GM23338 (cell line): ENCODE results near the gene ATP8A1. TPM values are rescaled to one million over a fixed set of nuclear protein-coding genes. Genes with fewer than 3 reads are reported as not detected.

ENCODE experiments used
- ATAC-seq: fragments of 200-7000 bp; cut with Tn5 transposase; 3 replicates; pipeline ENCODE4 v1.9.1; 2020
- DNase-seq: peaks from one replicate; pipeline ENCODE4 v3.0.0-alpha.2; 2015; ENCODE audit warnings: low spot score
- H2AFZ ChIP-seq: fragments of 200-600 bp; sonication (generic); 2 replicates; pipeline ENCODE4 v1.8.0; 2016; ENCODE audit warnings: antibody characterized with exemption, mild to moderate bottlenecking, moderate library complexity
- H3F3A ChIP-seq: fragments of 200-600 bp; sonication (generic); replicated peaks from 2 replicates; pipeline ENCODE4 v1.8.0; 2017; ENCODE audit warnings: antibody characterized with exemption, mixed run types, low read depth
- H3K27ac ChIP-seq: fragments of 200-600 bp; sonication (generic); 2 replicates; pipeline ENCODE4 v1.6.1; 2016; ENCODE audit warnings: low read depth
- H3K27me3 ChIP-seq: fragments of 200-600 bp; sonication (generic); 2 replicates; pipeline ENCODE4 v1.8.0; 2016; ENCODE audit warnings: mild to moderate bottlenecking, mixed run types, moderate library complexity; ENCODE audit not compliant: insufficient read depth
- H3K36me3 ChIP-seq: fragments of 200-600 bp; sonication (generic); 2 replicates; pipeline ENCODE4 v1.8.0; 2016; ENCODE audit warnings: mild to moderate bottlenecking; ENCODE audit not compliant: insufficient read depth
- H3K4me1 ChIP-seq: fragments of 200-600 bp; sonication (generic); 2 replicates; pipeline ENCODE4 v1.8.0; 2016; ENCODE audit warnings: mild to moderate bottlenecking, moderate library complexity; ENCODE audit not compliant: insufficient read depth
- H3K4me2 ChIP-seq: fragments of 200-600 bp; sonication (generic); 2 replicates; pipeline ENCODE4 v1.7.1; 2017; ENCODE audit warnings: mixed run types
- H3K4me3 ChIP-seq: fragments of 200-600 bp; sonication (generic); 2 replicates; pipeline ENCODE4 v1.6.1; 2016; ENCODE audit warnings: mixed run types
- H3K79me2 ChIP-seq: fragments of 200-600 bp; sonication (generic); replicated peaks from 2 replicates; pipeline ENCODE4 v1.8.0; 2017; ENCODE audit warnings: mild to moderate bottlenecking; ENCODE audit not compliant: insufficient read depth
- H3K9me2 ChIP-seq: fragments of 200-600 bp; sonication (generic); 2 replicates; pipeline ENCODE4 v1.8.0; 2017; ENCODE audit not compliant: insufficient read depth
- H4K20me1 ChIP-seq: fragments of 200-600 bp; sonication (generic); replicated peaks from 2 replicates; pipeline ENCODE4 v1.8.0; 2017; ENCODE audit warnings: mild to moderate bottlenecking; ENCODE audit not compliant: insufficient read depth
- H3K27ac Mint-ChIP-seq: 2 replicates; pipeline ENCODE4 v1.8.0; 2020; ENCODE audit warnings: inconsistent platforms, mild to moderate bottlenecking, moderate library complexity, mixed read lengths
- H3K27me3 Mint-ChIP-seq: 3 replicates; pipeline ENCODE4 v1.8.0; 2022; ENCODE audit warnings: low read depth, mild to moderate bottlenecking, moderate library complexity, mixed read lengths, inconsistent platforms; ENCODE audit not compliant: insufficient read depth, poor library complexity
- H3K36me3 Mint-ChIP-seq: 3 replicates; pipeline ENCODE4 v1.8.0; 2021; ENCODE audit warnings: low read depth, mild to moderate bottlenecking, inconsistent platforms, moderate library complexity, mixed read lengths
- H3K4me1 Mint-ChIP-seq: 3 replicates; pipeline ENCODE4 v1.8.0; 2020; ENCODE audit warnings: mild to moderate bottlenecking, inconsistent platforms, mixed read lengths
- H3K4me3 Mint-ChIP-seq: 3 replicates; pipeline ENCODE4 v1.8.0; 2021; ENCODE audit warnings: moderate library complexity, mild to moderate bottlenecking, inconsistent platforms, mixed read lengths
- H3K9me3 Mint-ChIP-seq: 3 replicates; pipeline ENCODE4 v1.8.0; 2020; ENCODE audit warnings: moderate library complexity, mild to moderate bottlenecking, inconsistent platforms, mixed read lengths
- EZH2 ChIP-seq: fragments of 200-600 bp; sonication (generic); IDR thresholded peaks from one replicate; pipeline ENCODE4 v1.8.0; 2017; ENCODE audit warnings: antibody characterized with exemption, mild to moderate bottlenecking, low read depth; ENCODE audit not compliant: unreplicated experiment
- EZH2phosphoT487 ChIP-seq: fragments of 200-600 bp; sonication (generic); IDR thresholded peaks from one replicate; pipeline ENCODE4 v1.8.1; 2018; ENCODE audit warnings: antibody characterized with exemption; ENCODE audit not compliant: unreplicated experiment
- JUNB ChIP-seq: IDR thresholded peaks from one replicate; pipeline ENCODE4 v1.6.1; 2016; ENCODE audit warnings: antibody characterized with exemption; ENCODE audit not compliant: unreplicated experiment
- NANOG ChIP-seq: IDR thresholded peaks from 2 replicates; pipeline ENCODE4 v1.6.1; 2016; ENCODE audit warnings: antibody characterized with exemption, borderline replicate concordance
- POLR2AphosphoS5 ChIP-seq: IDR thresholded peaks from 2 replicates; pipeline ENCODE4 v1.6.1; 2016; ENCODE audit warnings: antibody characterized with exemption, low read depth
- STAT1 ChIP-seq: IDR thresholded peaks from one replicate; pipeline ENCODE4 v1.6.1; 2016; ENCODE audit warnings: antibody characterized with exemption; ENCODE audit not compliant: unreplicated experiment
- ZNF331 ChIP-seq: fragments of 250-450 bp; sonication (Bioruptor Pico); IDR thresholded peaks from 2 replicates; pipeline ENCODE4 v1.5.0; 2020; ENCODE audit warnings: low read depth, mild to moderate bottlenecking, moderate library complexity
- polyA plus RNA-seq: library from polyadenylated mRNA; unstranded; fragments of >200 nt; fragmentation: Nextera tagmentation; extraction: Ambion mirVana; gene quantifications from 2 replicates; pipeline ENCODE4 v1.2.1, GENCODE V29; 2016
- total RNA-seq: library from RNA; depleted of rRNA; stranded (reverse); fragments of >200 nt; shearing (Covaris generic); gene quantifications from 2 replicates; pipeline ENCODE4 v1.2.3, GENCODE V29; 2014
- TF ChIP-seq, protein P1 (sequence below): fragments of 250-450 bp; sonication (Bioruptor Pico); IDR thresholded peaks from 2 replicates; pipeline ENCODE4 v1.5.0; 2020; ENCODE audit warnings: mild to moderate bottlenecking, moderate library complexity

The ATP8A1 gene
- total and polyA plus RNA-seq, 2 experiments from 2014 or later = 6.8 to 66.3 TPM

DNA sequence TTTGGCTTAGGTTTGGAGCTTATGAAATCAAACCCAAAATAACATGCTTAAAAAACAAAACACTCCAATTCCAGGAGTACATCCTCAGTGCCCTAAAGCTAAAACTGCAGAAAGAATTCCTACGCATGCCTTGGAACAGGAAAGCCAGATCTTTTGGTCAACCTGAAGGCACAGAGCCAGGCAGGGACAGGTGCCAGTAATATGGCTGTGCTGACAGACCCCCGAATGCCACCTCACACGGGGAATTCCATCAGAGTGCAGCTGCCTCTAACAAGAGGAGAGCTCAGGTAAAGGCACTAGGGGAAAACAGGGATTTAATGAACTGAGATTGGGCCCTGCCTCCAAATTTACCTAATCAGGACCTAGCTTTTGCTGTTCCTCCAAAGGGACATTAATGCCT lies 182.5 kb downstream of the ATP8A1 start (continued):
- TF ChIP-seq STAT1 = no peak

DNA sequence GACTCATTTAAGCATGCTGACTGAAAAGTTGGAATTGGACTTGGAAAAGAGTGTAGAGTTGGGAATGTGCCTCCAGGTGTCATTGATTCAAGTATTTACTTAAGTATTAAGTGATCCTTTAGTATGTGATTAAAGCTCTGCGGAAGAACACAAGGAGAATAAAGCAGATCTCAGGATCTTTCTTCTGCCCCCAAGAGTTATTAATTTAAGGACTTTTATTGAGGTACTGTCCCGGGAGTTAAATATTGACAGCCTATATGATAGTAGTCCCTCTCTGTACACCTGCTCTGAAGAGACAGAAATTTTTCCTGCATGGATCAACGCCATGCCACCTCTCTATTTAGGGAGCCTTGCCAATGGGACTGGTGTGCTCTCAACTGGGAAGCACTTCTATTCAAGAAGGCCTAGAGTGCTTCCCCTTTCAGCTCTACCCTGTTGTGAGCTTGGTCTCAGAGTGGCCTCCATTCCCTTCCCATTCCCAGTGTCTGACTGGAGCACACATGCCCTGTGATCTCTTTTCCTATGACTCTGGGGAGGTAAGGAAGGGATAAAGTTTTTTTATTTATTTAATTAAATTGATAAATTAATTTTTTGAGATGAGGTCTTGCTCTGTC lies 183.7 kb downstream of the ATP8A1 start:
- DNase-seq = no peak
- Histone ChIP-seq H3K9me2 (no peaks in the 10 kb centered on the region), H3K79me2 (no peaks in the 10 kb centered on the region), H3K4me3 (no peak overlapping the region), H3K4me1 (0 out of 2 replicates have a peak, but pooled peaks cover under 1% of the 10 kb centered on the region), H3F3A (no peaks in the 10 kb centered on the region), H2AFZ (no peak overlapping the region), H4K20me1 (no peaks in the 10 kb centered on the region), H3K4me2 (no peak overlapping the region), H3K36me3 (no peaks in the 10 kb centered on the region), H3K27ac (no peak overlapping the region), H3K27me3 (no peaks in the 10 kb centered on the region)
- ATAC-seq = no peak
- peaks cover 19% of the 10 kb centered on the region for H3K4me1 Mint-ChIP-seq
- no peak overlapping the region for H3K27ac Mint-ChIP-seq
- no peak for TF ChIP-seq ZNF331
- TF ChIP-seq STAT1 = no peak
- TF ChIP-seq POLR2AphosphoS5 = no peak
- TF ChIP-seq NANOG = no peak
- TF ChIP-seq EZH2phosphoT487 = no peak
- no peak for TF ChIP-seq EZH2
- TF ChIP-seq, protein P1, sequence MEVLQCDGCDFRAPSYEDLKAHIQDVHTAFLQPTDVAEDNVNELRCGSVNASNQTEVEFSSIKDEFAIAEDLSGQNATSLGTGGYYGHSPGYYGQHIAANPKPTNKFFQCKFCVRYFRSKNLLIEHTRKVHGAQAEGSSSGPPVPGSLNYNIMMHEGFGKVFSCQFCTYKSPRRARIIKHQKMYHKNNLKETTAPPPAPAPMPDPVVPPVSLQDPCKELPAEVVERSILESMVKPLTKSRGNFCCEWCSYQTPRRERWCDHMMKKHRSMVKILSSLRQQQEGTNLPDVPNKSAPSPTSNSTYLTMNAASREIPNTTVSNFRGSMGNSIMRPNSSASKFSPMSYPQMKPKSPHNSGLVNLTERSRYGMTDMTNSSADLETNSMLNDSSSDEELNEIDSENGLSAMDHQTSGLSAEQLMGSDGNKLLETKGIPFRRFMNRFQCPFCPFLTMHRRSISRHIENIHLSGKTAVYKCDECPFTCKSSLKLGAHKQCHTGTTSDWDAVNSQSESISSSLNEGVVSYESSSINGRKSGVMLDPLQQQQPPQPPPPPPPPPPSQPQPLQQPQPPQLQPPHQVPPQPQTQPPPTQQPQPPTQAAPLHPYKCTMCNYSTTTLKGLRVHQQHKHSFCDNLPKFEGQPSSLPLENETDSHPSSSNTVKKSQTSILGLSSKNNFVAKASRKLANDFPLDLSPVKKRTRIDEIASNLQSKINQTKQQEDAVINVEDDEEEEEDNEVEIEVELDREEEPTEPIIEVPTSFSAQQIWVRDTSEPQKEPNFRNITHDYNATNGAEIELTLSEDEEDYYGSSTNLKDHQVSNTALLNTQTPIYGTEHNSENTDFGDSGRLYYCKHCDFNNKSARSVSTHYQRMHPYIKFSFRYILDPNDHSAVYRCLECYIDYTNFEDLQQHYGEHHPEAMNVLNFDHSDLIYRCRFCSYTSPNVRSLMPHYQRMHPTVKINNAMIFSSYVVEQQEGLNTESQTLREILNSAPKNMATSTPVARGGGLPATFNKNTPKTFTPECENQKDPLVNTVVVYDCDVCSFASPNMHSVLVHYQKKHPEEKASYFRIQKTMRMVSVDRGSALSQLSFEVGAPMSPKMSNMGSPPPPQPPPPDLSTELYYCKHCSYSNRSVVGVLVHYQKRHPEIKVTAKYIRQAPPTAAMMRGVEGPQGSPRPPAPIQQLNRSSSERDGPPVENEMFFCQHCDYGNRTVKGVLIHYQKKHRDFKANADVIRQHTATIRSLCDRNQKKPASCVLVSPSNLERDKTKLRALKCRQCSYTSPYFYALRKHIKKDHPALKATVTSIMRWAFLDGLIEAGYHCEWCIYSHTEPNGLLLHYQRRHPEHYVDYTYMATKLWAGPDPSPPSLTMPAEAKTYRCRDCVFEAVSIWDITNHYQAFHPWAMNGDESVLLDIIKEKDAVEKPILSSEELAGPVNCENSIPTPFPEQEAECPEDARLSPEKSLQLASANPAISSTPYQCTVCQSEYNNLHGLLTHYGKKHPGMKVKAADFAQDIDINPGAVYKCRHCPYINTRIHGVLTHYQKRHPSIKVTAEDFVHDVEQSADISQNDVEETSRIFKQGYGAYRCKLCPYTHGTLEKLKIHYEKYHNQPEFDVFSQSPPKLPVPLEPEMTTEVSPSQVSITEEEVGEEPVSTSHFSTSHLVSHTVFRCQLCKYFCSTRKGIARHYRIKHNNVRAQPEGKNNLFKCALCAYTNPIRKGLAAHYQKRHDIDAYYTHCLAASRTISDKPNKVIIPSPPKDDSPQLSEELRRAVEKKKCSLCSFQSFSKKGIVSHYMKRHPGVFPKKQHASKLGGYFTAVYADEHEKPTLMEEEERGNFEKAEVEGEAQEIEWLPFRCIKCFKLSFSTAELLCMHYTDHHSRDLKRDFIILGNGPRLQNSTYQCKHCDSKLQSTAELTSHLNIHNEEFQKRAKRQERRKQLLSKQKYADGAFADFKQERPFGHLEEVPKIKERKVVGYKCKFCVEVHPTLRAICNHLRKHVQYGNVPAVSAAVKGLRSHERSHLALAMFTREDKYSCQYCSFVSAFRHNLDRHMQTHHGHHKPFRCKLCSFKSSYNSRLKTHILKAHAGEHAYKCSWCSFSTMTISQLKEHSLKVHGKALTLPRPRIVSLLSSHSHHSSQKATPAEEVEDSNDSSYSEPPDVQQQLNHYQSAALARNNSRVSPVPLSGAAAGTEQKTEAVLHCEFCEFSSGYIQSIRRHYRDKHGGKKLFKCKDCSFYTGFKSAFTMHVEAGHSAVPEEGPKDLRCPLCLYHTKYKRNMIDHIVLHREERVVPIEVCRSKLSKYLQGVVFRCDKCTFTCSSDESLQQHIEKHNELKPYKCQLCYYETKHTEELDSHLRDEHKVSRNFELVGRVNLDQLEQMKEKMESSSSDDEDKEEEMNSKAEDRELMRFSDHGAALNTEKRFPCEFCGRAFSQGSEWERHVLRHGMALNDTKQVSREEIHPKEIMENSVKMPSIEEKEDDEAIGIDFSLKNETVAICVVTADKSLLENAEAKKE (CRISPR knock-in tag) = no peak
- no peak for TF ChIP-seq JUNB
- H3K9me3 Mint-ChIP-seq = no peaks in the 10 kb centered on the region; the same call in 2 of the 3 replicates
- H3K4me3 Mint-ChIP-seq = no peak overlapping the region
- peaks cover 4% of the 10 kb centered on the region for H3K27me3 Mint-ChIP-seq
- H3K36me3 Mint-ChIP-seq = no peaks in the 10 kb centered on the region
